Gastrocnemius medialis (tissue), 4 donors: ENCODE results near the gene MVD. TPM values are rescaled to one million over a fixed set of nuclear protein-coding genes. Genes with fewer than 3 reads are reported as not detected.

Experiments used
- ATAC-seq, 2 donors: fragments of 150-250 bp; one replicate each; pipeline ENCODE4 v1.9.1; 2016
- DNase-seq, 2 donors: peaks; one replicate each; pipeline ENCODE4 v3.0.0-alpha.2; 2019
- H3K27ac ChIP-seq, 4 donors: fragments of 200-600 bp; sonication (generic); 1 replicate in 1 of 4; 2 replicates in 3 of 4; pipeline ENCODE4 v1.5.1; 2016 to 2018; ENCODE audit warnings: mild to moderate bottlenecking in 2 of 4, moderate library complexity in 1 of 4
- H3K27me3 ChIP-seq, 3 donors: fragments of 200-600 bp; sonication (generic) in 2 of 3; 1 replicate in 1 of 3; 2 replicates in 2 of 3; pipeline versions ENCODE4 v1.5.1 to v1.6.0; 2016 to 2019; ENCODE audit warnings: mild to moderate bottlenecking in 1 of 3, moderate library complexity in 1 of 3
- H3K36me3 ChIP-seq, 2 donors: fragments of 200-600 bp; sonication (generic) in 1 of 2; one replicate each; pipeline ENCODE4 v1.5.1; 2017 to 2018
- H3K4me1 ChIP-seq, 2 donors: fragments of 200-600 bp; sonication (generic) in 1 of 2; one replicate each; pipeline ENCODE4 v1.5.1; 2016 to 2017; ENCODE audit warnings: mild to moderate bottlenecking in 2 of 2
- H3K4me3 ChIP-seq, 4 donors: fragments of 200-600 bp; sonication (generic) in 3 of 4; 1 replicate in 1 of 4; 2 replicates in 3 of 4; pipeline ENCODE4 v1.5.1; 2016 to 2019; ENCODE audit warnings: mild to moderate bottlenecking in 2 of 4
- H3K9me3 ChIP-seq, 3 donors: fragments of 200-600 bp; sonication (generic) in 2 of 3; 1 replicate in 1 of 3; 2 replicates in 2 of 3; pipeline ENCODE4 v1.5.1; 2016 to 2019
- CTCF ChIP-seq, 5 experiments: fragments of 450-650 bp in 3 of 5; fragments of 200-600 bp in 2 of 5; sonication (generic) in 2 of 5; IDR thresholded peaks in 4 of 5; conservative IDR thresholded peaks in 1 of 5; 1 replicate in 4 of 5; 2 replicates in 1 of 5; pipeline ENCODE4 v1.5.1; 2016 to 2019; ENCODE audit warnings: antibody characterized with exemption in 5 of 5, mild to moderate bottlenecking in 3 of 5, moderate library complexity in 3 of 5
- POLR2A ChIP-seq, 2 donors: fragments of 450-650 bp; IDR thresholded peaks; one replicate each; pipeline ENCODE4 v1.6.1; 2017; ENCODE audit warnings: antibody characterized with exemption in 2 of 2, mild to moderate bottlenecking in 2 of 2, moderate library complexity in 2 of 2
- in situ Hi-C, 4 donors: fragments of 200-750 bp; cut with MboI; loops; one replicate each; pipeline versions ENCODE4 v1.15.0 to v1.8.0; 2017; ENCODE audit warnings: low sequenced_read_pairs in 4 of 4
- intact Hi-C: fragments of 100-400 bp; cut with DNase I; formaldehyde crosslinking; loops from one replicate; pipeline ENCODE4 v1.15.1; 2023; ENCODE audit warnings: low total_unique reads
- total RNA-seq, 4 donors: library from RNA; depleted of rRNA; stranded (reverse); fragments of >200 nt; gene quantifications; one replicate each; pipeline versions ENCODE4 v1.1.0 to v1.2.3, GENCODE V29; 2016

Gene MVD
- total RNA-seq, 4 donors from 2014 or later, result 9.0 to 16.3 (median 13.4) TPM

- DNase-seq (no peak), ATAC-seq (no peak)
- in situ Hi-C loops (no loop called here), intact Hi-C loops (no loop called here)
- no peak overlapping the region for H3K27ac ChIP-seq
- H3K4me1 ChIP-seq, result no peaks in the 10 kb centered on the region
- TF ChIP-seq POLR2A (IDR thresholded peaks at IDR 0.05) (no peak), CTCF (IDR thresholded peaks at IDR 0.05 in 4 of 5, conservative IDR thresholded peaks at IDR 0.05 in 1 of 5) (no peak)
- peaks cover 11 to 14% (median 14%) of the 10 kb centered on the region in 3 donors for H3K27me3 ChIP-seq
- peaks cover 0 to 36% of the 10 kb centered on the region in 2 donors for H3K36me3 ChIP-seq
- peak overlapping the region in 1 of 4 donors; percentile 34 for H3K4me3 ChIP-seq
- no peaks in the 10 kb centered on the region for H3K9me3 ChIP-seq
Measured at GRCh38 chr16:88633684-88634140, 29.2 kb downstream of the MVD start.

GRCh38 chr16:88632587-88632930, 30.3 kb downstream of the MVD start:
- H3K9me3 ChIP-seq, result no peaks in the 10 kb centered on the region
- peaks cover 0 to 5% (median 4%) of the 10 kb centered on the region in 3 donors for H3K27me3 ChIP-seq
- in situ Hi-C loops (no loop called here), intact Hi-C loops (no loop called here)
- no peak for DNase-seq
- H3K4me1 ChIP-seq, result no peaks in the 10 kb centered on the region
- ATAC-seq, result no peak
- TF ChIP-seq CTCF (IDR thresholded peaks at IDR 0.05 in 4 of 5, conservative IDR thresholded peaks at IDR 0.05 in 1 of 5) (no peak), POLR2A (IDR thresholded peaks at IDR 0.05) (no peak)
- no peak overlapping the region for H3K27ac ChIP-seq
- H3K4me3 ChIP-seq, result no peak overlapping the region
- peaks cover 0 to 46% of the 10 kb centered on the region in 2 donors for H3K36me3 ChIP-seq

- TF ChIP-seq POLR2A (IDR thresholded peaks at IDR 0.05) (no peak), CTCF (IDR thresholded peaks at IDR 0.05 in 4 of 5, conservative IDR thresholded peaks at IDR 0.05 in 1 of 5) (no peak)
- intact Hi-C loops (no loop called here), in situ Hi-C loops (no loop called here)
- H3K27ac ChIP-seq, result no peak overlapping the region
- no peaks in the 10 kb centered on the region for H3K4me1 ChIP-seq
- DNase-seq (no peak), ATAC-seq (no peak)
- peaks cover 0 to 4% (median under 1%) of the 10 kb centered on the region in 3 donors for H3K27me3 ChIP-seq
- H3K4me3 ChIP-seq, result no peak overlapping the region
- no peaks in the 10 kb centered on the region for H3K9me3 ChIP-seq
- H3K36me3 ChIP-seq, result peaks cover 0 to 47% of the 10 kb centered on the region in 2 donors
Measured at GRCh38 chr16:88631920-88632586, 30.8 kb downstream of the MVD start.

- DNase-seq (no peak), ATAC-seq (no peak)
- no peaks in the 10 kb centered on the region for H3K4me1 ChIP-seq
- H3K9me3 ChIP-seq, result no peaks in the 10 kb centered on the region
- TF ChIP-seq CTCF (IDR thresholded peaks at IDR 0.05 in 4 of 5, conservative IDR thresholded peaks at IDR 0.05 in 1 of 5) (no peak), POLR2A (IDR thresholded peaks at IDR 0.05) (no peak)
- H3K36me3 ChIP-seq, result peaks cover 0 to 47% of the 10 kb centered on the region in 2 donors
- H3K27me3 ChIP-seq, result no peaks in the 10 kb centered on the region
- intact Hi-C loops, result no loop called here
- H3K4me3 ChIP-seq, result no peak overlapping the region
- in situ Hi-C loops, result no loop called here
- peak overlapping the region in 1 of 4 donors; percentile 31 for H3K27ac ChIP-seq
Measured at GRCh38 chr16:88631384-88631783, 31.5 kb downstream of the MVD start.
